ENCODE results near the gene STK36. TPM values are rescaled to one million over a fixed set of nuclear protein-coding genes. Genes with fewer than 3 reads are reported as not detected.
"Not testable (repeated sequence)": the region's sequence is repeated elsewhere in the genome, so short reads cannot be mapped to it uniquely, and the experiment has no call there.

The STK36 gene
- total RNA-seq, 2 experiments from 2014 or later: 17.6 to 17.9 TPM

DNA sequence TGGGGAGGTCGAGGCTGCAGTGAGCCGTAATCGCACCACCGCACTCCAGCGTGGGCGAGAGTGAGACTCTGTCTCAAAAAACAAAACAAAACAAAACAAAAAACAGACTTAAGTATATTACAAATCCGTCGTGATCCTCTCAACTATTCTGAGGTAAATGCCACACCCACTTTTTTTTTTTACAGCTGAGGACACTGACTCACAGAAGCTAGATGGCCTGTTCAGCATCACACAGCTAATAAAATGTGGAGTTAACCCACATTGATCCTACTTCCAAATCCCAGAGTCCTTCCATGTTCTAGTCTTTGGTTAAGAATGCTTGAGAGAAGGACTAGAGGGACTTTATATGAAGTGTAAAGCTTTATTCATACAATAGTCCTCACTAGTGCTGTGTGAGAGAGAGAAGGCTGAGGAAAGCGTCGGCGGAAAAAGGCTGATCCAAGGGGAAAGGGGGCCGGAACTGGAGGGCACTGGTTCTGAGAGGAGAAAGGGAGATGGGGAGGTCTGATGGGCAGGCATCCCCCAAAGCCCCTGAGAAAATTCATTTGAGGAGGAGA, 711 bp upstream of the STK36 start:
- Mint-ChIP-seq H3K27me3 (no peaks in the 10 kb centered on the region), H3K4me3 (peak overlapping the region; percentile 97), H3K4me1 (peaks cover 27% of the 10 kb centered on the region), H3K27ac (peak overlapping the region; percentile 88), H3K9me3 (no peaks in the 10 kb centered on the region), H3K36me3 (ENCODE audit: low read depth) (peaks cover 11% of the 10 kb centered on the region)
- CTCF ChIA-PET: interaction anchor here (0.7 to 5.5 kb wide), 8 partner anchors 12 to 205 kb away, joined by 3 to 47 read pairs (median 4); partner anchors contain the start of genes BCS1L, TTLL4 and ZNF142
- POLR2A ChIA-PET: interaction anchor here (0.9 to 4.4 kb wide), 8 partner anchors 11 to 274 kb away, joined by 3 to 76 read pairs (median 6); partner anchors contain the start of genes BCS1L, TTLL4 and ZNF142
- DNase-seq: no peak

DNA sequence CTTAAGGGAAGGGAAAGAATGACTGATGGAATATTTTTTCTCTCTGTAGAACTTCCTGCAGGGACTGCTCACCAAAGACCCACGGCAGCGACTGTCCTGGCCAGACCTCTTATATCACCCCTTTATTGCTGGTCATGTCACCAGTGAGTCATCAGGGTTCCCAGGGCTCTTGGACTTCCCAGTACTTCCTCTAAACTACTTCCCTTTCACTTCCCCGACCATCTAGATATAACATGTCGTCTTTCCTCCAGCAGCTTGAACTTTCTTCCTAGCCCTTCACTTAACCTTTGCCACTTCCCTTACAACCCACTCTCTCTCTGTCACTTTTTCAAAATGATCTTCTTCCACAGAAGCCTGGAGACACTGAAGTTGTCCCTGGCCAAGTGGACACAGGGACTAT, 7.2 kb downstream of the STK36 start:
- Mint-ChIP-seq H3K36me3 (ENCODE audit: low read depth) (no peaks in the 10 kb centered on the region), H3K4me1 (no peaks in the 10 kb centered on the region), H3K9me3 (no peaks in the 10 kb centered on the region), H3K27me3 (no peaks in the 10 kb centered on the region), H3K4me3 (no peak overlapping the region), H3K27ac (no peak overlapping the region)
- ChIA-PET CTCF (interaction anchor here (1.5 kb wide), 1 partner anchor 115 kb away, joined by 3 read pairs; no protein-coding TSS in a partner anchor), POLR2A (no interaction called here)
- no peak for DNase-seq

DNA sequence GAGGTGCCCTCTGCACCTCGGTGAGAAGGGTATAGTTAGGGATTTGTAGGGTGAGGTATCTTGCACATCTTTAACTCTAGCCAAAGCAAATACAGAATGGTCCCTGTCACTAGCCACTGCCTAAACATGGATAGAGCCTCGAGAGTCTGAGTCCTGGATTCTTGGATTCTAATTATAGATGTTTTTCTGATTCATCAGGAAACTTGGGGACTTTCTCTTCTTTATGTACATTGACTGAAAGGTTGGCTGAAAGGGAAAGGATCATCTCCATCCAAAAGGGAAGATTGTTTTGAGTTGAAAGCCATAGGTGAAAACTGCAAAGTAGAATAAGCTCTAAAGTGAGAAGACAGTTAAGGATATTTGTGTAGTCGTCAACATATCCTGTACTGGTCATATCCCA, 8.2 kb downstream of the STK36 start:
- POLR2A ChIA-PET: no interaction called here
- no peaks in the 10 kb centered on the region for H3K27me3 Mint-ChIP-seq

DNA sequence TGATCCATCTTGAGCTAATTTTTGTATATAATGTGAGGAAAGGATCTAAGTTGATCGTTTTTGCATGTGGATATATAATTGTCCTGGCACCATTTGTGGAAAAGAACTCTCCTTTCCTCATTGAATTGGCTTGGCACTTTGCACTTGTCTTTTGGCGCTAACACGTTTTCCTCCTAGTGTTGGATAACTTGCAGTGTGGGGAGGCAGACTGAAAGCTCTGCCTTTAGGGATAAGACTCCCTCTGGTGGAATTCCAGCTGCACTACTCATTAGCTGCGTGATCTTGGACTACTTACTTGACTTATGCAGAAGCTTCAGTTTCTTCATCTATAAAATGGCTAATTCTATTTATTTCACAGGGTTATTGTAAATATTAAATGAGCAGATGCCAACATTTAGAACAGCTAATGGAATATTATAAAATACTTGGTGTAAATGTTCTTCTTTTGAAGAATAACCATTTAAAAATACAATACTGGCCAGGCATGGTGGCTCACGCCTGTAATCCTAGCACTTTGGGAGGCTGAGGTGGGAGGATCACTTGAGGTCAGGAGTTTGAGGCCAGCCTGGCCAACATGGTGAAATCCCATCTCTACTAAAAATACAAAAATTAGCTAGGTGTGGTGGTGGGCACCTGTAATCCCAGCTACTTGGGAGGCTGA, 15.6 kb downstream of the STK36 start:
- not testable (repeated sequence) for H3K36me3 Mint-ChIP-seq (ENCODE audit: low read depth); H3K4me1 Mint-ChIP-seq; H3K4me3 Mint-ChIP-seq; H3K9me3 Mint-ChIP-seq; H3K27me3 Mint-ChIP-seq; H3K27ac Mint-ChIP-seq
- ChIA-PET POLR2A (interaction anchor here (1.0 to 2.2 kb wide), 4 partner anchors 11 to 397 kb away, joined by 3 to 9 read pairs (median 4); partner anchors contain the start of genes BCS1L and ZNF142), CTCF (interaction anchor here (0.7 to 2.4 kb wide), 16 partner anchors 9 to 210 kb away, joined by 3 to 27 read pairs (median 4); partner anchors contain the start of genes BCS1L, RNF25, STK36 and ZNF142)
- DNase-seq: peak; percentile 33

More for the DNA sequence above, 8.2 kb downstream of the STK36 start:
- Mint-ChIP-seq H3K4me1 (no peaks in the 10 kb centered on the region), H3K27ac (no peak overlapping the region), H3K9me3 (no peaks in the 10 kb centered on the region), H3K36me3 (ENCODE audit: low read depth) (peaks cover 2% of the 10 kb centered on the region), H3K4me3 (no peak overlapping the region)
- DNase-seq: no peak
- CTCF ChIA-PET: interaction anchor here (1.0 kb wide), 1 partner anchor 23 kb away, joined by 4 read pairs; no protein-coding TSS in a partner anchor

DNA sequence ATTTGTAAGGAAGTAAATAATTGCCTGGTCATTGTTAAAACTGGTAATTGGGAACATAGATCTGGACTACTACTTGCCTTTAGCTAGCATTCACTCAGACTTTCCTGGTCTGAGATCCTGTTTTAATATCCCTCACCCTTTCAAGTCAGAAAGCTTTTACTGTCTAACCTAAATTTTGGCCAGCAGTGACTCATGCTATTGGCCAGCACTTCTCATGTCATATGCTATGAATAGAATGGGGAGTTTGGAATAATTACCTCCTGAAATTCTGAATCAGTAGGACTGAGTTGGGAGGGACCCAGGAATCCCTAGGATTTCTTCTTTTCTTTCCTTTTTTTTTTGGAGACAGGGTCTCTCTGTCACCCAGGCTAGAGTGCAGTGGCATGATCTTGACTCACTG, 19.3 kb downstream of the STK36 start:
- DNase-seq: no peak
- H3K9me3 Mint-ChIP-seq: no peaks in the 10 kb centered on the region
- H3K4me1 Mint-ChIP-seq: no peaks in the 10 kb centered on the region
- peaks cover 4% of the 10 kb centered on the region for H3K36me3 Mint-ChIP-seq (ENCODE audit: low read depth)
- CTCF ChIA-PET: no interaction called here
- no peak overlapping the region for H3K27ac Mint-ChIP-seq
- no peaks in the 10 kb centered on the region for H3K27me3 Mint-ChIP-seq
- POLR2A ChIA-PET: no interaction called here
- H3K4me3 Mint-ChIP-seq: no peak overlapping the region

DNA sequence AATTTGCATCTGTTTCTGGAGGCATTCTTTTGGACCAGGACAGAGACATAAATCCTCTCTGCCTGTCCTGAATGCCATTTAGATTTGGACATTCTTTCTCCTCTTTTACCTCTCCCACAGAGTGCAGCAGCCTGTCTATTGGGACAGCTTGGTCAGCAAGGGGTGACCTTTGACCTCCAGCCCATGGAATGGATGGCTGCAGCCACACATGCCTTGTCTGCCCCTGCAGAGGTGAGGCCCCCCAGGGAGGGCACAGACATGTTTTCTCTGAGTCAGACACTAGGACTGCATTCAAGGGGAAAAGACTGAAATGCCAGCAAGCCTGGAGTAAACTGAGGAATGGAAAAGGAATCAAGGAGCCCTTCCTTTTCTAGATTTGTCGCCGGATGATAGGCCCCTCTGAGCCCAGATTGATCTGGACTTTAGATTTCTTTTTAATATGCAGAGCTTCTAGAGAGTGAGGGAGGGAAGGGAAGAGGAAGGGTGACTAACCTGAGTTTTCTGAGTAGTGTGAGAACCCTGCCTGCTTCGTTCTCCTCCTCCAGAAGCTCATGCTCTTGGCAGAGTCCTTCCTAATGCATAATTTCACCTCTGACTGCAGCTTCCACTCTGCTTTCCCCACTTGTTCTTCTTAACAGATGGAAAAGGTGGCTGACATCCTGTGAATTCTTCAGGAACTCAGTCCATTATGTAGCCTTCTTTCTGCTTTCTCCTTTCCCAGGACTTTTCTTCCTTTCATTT, 22.7 kb downstream of the STK36 start:
- no peak for DNase-seq
- no peak overlapping the region for H3K27ac Mint-ChIP-seq
- H3K4me1 Mint-ChIP-seq: no peaks in the 10 kb centered on the region
- no peak overlapping the region for H3K4me3 Mint-ChIP-seq
- CTCF ChIA-PET: interaction anchor here (0.7 kb wide), 1 partner anchor 112 kb away, joined by 4 read pairs; no protein-coding TSS in a partner anchor
- POLR2A ChIA-PET: no interaction called here
- H3K9me3 Mint-ChIP-seq: no peaks in the 10 kb centered on the region
- H3K27me3 Mint-ChIP-seq: no peaks in the 10 kb centered on the region
- peaks cover 4% of the 10 kb centered on the region for H3K36me3 Mint-ChIP-seq (ENCODE audit: low read depth)

DNA sequence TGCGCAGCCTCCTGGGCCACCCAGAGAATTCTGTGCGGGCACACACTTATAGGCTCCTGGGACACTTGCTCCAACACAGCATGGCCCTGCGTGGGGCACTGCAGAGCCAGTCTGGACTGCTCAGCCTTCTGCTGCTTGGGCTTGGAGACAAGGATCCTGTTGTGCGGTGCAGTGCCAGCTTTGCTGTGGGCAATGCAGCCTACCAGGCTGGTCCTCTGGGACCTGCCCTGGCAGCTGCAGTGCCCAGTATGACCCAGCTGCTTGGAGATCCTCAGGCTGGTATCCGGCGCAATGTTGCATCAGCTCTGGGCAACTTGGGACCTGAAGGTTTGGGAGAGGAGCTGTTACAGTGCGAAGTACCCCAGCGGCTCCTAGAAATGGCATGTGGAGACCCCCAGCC, 27.0 kb downstream of the STK36 start:
- Mint-ChIP-seq H3K36me3 (ENCODE audit: low read depth) (no peaks in the 10 kb centered on the region), H3K27me3 (no peaks in the 10 kb centered on the region), H3K27ac (no peak overlapping the region), H3K9me3 (no peaks in the 10 kb centered on the region), H3K4me1 (no peaks in the 10 kb centered on the region), H3K4me3 (no peak overlapping the region)
- CTCF ChIA-PET: interaction anchor here (1.1 to 1.5 kb wide), 3 partner anchors 11 to 12 kb away, joined by 3 to 6 read pairs (median 3); no protein-coding TSS in a partner anchor
- no peak for DNase-seq
- POLR2A ChIA-PET: interaction anchor here (0.8 to 1.7 kb wide), 3 partner anchors 9 to 11 kb away, joined by 3 to 6 read pairs (median 4); partner anchors contain the start of gene TTLL4

DNA sequence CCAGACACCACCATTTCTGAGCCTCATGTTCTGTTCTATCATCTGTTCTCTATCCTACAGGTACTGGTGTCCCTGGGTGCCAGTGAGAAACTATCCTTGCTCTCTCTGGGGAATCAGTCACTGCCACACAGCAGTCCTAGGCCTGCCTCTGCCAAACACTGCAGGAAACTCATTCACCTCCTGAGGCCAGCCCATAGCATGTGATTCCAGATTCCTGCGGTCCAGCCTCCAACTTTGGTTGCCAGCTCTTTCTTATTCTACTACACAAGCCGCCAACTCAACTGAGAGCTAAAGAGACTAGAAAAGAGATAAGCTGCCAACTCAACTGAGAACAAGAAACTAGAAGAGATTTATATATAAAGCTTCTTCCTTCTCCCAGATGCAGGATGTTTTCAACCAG, 29.9 kb downstream of the STK36 start:
- ChIA-PET POLR2A (no interaction called here), CTCF (interaction anchor here (1.0 to 2.8 kb wide), 3 partner anchors 9 to 146 kb away, joined by 3 to 12 read pairs (median 9); partner anchors contain the start of gene TTLL4)
- Mint-ChIP-seq H3K4me3 (no peak overlapping the region), H3K36me3 (ENCODE audit: low read depth) (no peaks in the 10 kb centered on the region), H3K4me1 (peaks cover under 1% of the 10 kb centered on the region), H3K27ac (no peak overlapping the region), H3K27me3 (no peaks in the 10 kb centered on the region), H3K9me3 (no peaks in the 10 kb centered on the region)
- DNase-seq: no peak

DNA sequence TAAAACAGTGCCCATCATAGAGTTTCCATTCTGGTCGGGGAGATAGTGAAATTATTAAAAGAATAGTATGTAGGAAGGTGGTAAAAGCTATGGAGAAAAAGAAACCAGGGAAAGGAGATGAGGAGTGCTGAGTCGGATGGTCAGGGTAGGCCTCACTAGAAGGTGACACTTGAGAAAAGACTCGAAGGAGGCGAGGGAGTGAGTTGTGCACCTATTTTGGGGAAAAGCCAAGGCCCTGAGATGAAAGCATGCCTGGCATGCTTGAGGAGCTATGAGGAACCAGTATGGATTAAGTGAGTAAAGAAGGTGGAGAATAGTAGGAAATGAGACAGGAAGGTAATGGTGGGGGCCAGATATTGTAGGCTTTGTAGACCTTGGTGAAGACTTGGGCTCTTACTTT, 31.5 kb downstream of the STK36 start:
- CTCF ChIA-PET: interaction anchor here (1.1 to 2.8 kb wide), 3 partner anchors 7 to 24 kb away, joined by 3 to 12 read pairs (median 9); partner anchors contain the start of gene TTLL4
- Mint-ChIP-seq H3K27ac (no peak overlapping the region), H3K4me3 (no peak overlapping the region), H3K36me3 (ENCODE audit: low read depth) (no peaks in the 10 kb centered on the region), H3K4me1 (peaks cover 16% of the 10 kb centered on the region), H3K27me3 (no peaks in the 10 kb centered on the region), H3K9me3 (no peaks in the 10 kb centered on the region)
- no peak for DNase-seq
- POLR2A ChIA-PET: no interaction called here

DNA sequence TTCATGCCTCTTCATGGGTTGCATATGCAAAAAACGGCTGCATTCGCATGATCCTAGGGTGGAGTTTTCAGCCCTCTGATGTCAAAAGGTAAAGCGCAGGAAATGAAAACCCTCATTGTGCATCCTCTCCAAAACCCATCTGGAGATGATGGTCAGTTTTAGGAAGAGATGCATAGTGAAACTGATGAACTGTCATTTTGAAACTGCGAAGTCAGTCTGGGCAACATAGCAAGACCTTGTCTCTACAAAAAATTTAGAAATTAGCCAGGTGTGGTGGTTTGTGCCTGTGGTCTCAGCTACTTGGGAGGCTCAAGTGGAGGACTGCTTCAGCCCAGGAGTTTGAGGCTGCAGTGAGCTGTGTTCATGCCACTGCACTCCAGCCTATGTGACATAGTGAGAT, 36.2 kb downstream of the STK36 start:
- POLR2A ChIA-PET: interaction anchor here (1.1 to 2.1 kb wide), 6 partner anchors 9 to 311 kb away, joined by 3 to 13 read pairs (median 4); partner anchors contain the start of genes BCS1L, RNF25, STK36 and ZNF142

DNA sequence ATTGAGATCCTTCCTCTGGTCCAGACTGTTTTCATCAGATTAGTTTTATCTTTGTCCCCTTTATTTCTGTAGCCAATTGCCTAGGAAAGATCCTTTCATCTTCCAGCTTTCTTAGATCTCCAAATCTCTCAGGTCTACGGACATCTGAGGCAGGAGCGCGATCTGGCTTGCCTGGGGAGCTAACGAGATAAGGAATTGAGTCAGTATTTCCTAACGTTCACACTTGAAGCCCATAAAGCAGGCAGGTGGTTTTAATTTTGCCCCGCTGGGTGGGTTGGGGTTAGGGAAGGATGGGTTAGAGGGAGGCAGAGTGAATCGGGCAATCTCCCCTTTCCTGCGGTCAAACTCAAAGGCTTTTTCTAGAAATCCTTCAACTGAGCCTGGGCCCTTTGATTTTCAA, 38.0 kb downstream of the STK36 start:
- no peaks in the 10 kb centered on the region for H3K27me3 Mint-ChIP-seq
- no peak for DNase-seq
- peaks cover 4% of the 10 kb centered on the region for H3K36me3 Mint-ChIP-seq (ENCODE audit: low read depth)
- POLR2A ChIA-PET: interaction anchor here (0.6 to 1.9 kb wide), 7 partner anchors 12 to 490 kb away, joined by 3 to 18 read pairs (median 6); partner anchors contain the start of genes BCS1L, RNF25, STK36 and ZNF142
- no peaks in the 10 kb centered on the region for H3K9me3 Mint-ChIP-seq
- no peak overlapping the region for H3K27ac Mint-ChIP-seq
- peaks cover 59% of the 10 kb centered on the region for H3K4me1 Mint-ChIP-seq
- H3K4me3 Mint-ChIP-seq: peak overlapping the region; percentile 93
- CTCF ChIA-PET: interaction anchor here (0.6 to 3.4 kb wide), 28 partner anchors 7 to 480 kb away, joined by 3 to 32 read pairs (median 4); partner anchors contain the start of genes BCS1L, RNF25, STK36 and ZNF142

More for the DNA sequence above, 36.2 kb downstream of the STK36 start:
- CTCF ChIA-PET: interaction anchor here (0.7 to 2.2 kb wide), 11 partner anchors 15 to 435 kb away, joined by 3 to 11 read pairs (median 4); partner anchors contain the start of genes BCS1L and ZNF142
- H3K27me3 Mint-ChIP-seq: no peaks in the 10 kb centered on the region
- H3K36me3 Mint-ChIP-seq (ENCODE audit: low read depth): no peaks in the 10 kb centered on the region
- peak overlapping the region; percentile 52 for H3K27ac Mint-ChIP-seq
- DNase-seq: peak; percentile 32
- H3K9me3 Mint-ChIP-seq: no peaks in the 10 kb centered on the region
- H3K4me3 Mint-ChIP-seq: no peak overlapping the region
- H3K4me1 Mint-ChIP-seq: peaks cover 47% of the 10 kb centered on the region

DNA sequence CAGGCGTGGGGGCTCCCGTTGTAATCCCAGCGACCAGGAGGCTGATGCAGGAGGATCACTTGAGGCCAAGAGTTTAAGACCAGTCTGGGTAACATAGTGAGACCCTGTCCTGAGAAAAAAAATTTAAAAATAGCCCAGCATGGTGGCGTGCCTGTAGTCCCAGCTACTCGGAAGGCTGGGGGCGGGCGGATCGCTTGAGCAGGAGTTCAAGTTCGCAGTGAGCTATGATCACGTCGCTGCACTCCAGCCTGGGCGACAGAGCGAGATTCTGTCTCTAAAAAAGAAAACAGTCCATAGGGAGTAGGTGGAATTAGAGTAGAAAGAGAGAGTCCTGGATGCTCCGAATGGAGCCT, 38.4 kb downstream of the STK36 start:
- no peak for DNase-seq
- Mint-ChIP-seq H3K4me3 (peak overlapping the region; percentile 93), H3K9me3 (no peaks in the 10 kb centered on the region), H3K27ac (no peak overlapping the region), H3K27me3 (no peaks in the 10 kb centered on the region), H3K4me1 (peaks cover 60% of the 10 kb centered on the region), H3K36me3 (ENCODE audit: low read depth) (peaks cover 4% of the 10 kb centered on the region)
- POLR2A ChIA-PET: interaction anchor here (0.6 to 1.9 kb wide), 7 partner anchors 12 to 490 kb away, joined by 3 to 18 read pairs (median 6); partner anchors contain the start of genes BCS1L, RNF25, STK36 and ZNF142
- CTCF ChIA-PET: interaction anchor here (0.6 to 3.4 kb wide), 30 partner anchors 8 to 678 kb away, joined by 3 to 32 read pairs (median 4); partner anchors contain the start of genes BCS1L, DNPEP, RNF25 and STK36

All from activated CD4-positive, alpha-beta memory T cell treated with anti-CD3 and anti-CD28 coated beads, Interleukin-2, amount 10 ng/mL, durations not matched to agents 7 days and 5 days (primary cell).